Neutrophil (primary cell): ENCODE measurements around the gene TTF2.

Experiments used
- H3K27ac ChIP-seq: fragments of 200-600 bp; sonication (generic); 2 replicates; pipeline ENCODE4 v1.5.1; 2016; ENCODE audit warnings: mild to moderate bottlenecking, moderate library complexity
- H3K27me3 ChIP-seq: fragments of 200-600 bp; sonication (generic); 2 replicates; pipeline ENCODE4 v1.6.0; 2016; ENCODE audit warnings: mild to moderate bottlenecking
- H3K36me3 ChIP-seq: fragments of 200-600 bp; sonication (generic); 2 replicates; pipeline ENCODE4 v1.5.1; 2017
- H3K4me1 ChIP-seq, 2 experiments: fragments of 200-600 bp in 1 of 2; sonication (generic) in 1 of 2; 1 replicate in 1 of 2; 2 replicates in 1 of 2; pipeline versions ENCODE4 v1.5.1 to v1.6.1; 2013 to 2016; ENCODE audit warnings: low read depth in 1 of 2, low read length in 1 of 2, mild to moderate bottlenecking in 1 of 2, moderate library complexity in 1 of 2; ENCODE audit not compliant: control insufficient read depth in 1 of 2, insufficient read depth in 1 of 2
- H3K4me3 ChIP-seq, 2 experiments: fragments of 200-600 bp in 1 of 2; sonication (generic) in 1 of 2; 1 replicate in 1 of 2; 2 replicates in 1 of 2; pipeline ENCODE4 v1.5.1; 2013 to 2016; ENCODE audit warnings: low read depth in 1 of 2, low read length in 1 of 2, mild to moderate bottlenecking in 1 of 2, moderate library complexity in 1 of 2
- H3K9me3 ChIP-seq: fragments of 200-600 bp; sonication (generic); 2 replicates; pipeline ENCODE4 v1.5.1; 2016
- TF ChIP-seq, protein P1 (sequence below): fragments of 200-600 bp; sonication (generic); IDR thresholded peaks from 2 replicates; pipeline ENCODE4 v1.5.1; 2016; ENCODE audit warnings: antibody characterized with exemption

TTF2 gene

DNA sequence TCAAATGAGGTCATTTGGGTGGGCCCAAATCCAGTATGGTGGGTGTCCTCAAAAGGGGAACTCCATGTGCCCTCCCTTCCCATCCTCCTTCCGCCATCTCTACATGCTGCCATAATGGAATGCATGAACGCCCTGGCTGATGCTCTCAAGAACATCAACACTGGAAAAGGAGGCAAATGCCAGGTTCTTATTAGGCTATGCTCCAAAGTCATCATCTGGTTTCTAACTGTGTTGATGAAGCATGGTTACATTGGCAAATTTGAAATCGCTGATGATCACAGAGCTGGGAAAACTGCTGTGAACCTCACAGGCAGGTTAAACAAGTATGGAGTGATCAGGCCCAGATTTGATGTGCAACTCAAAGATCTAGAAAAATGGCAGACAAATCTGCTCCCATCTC lies 78.0 kb downstream of the TTF2 start:
- Histone ChIP-seq H3K9me3 (no peaks in the 10 kb centered on the region), H3K4me1 (no peaks in the 10 kb centered on the region), H3K36me3 (no peaks in the 10 kb centered on the region), H3K27me3 (peaks cover 2% of the 10 kb centered on the region), H3K27ac (no peak overlapping the region), H3K4me3 (no peak overlapping the region)
- TF ChIP-seq, protein P1, sequence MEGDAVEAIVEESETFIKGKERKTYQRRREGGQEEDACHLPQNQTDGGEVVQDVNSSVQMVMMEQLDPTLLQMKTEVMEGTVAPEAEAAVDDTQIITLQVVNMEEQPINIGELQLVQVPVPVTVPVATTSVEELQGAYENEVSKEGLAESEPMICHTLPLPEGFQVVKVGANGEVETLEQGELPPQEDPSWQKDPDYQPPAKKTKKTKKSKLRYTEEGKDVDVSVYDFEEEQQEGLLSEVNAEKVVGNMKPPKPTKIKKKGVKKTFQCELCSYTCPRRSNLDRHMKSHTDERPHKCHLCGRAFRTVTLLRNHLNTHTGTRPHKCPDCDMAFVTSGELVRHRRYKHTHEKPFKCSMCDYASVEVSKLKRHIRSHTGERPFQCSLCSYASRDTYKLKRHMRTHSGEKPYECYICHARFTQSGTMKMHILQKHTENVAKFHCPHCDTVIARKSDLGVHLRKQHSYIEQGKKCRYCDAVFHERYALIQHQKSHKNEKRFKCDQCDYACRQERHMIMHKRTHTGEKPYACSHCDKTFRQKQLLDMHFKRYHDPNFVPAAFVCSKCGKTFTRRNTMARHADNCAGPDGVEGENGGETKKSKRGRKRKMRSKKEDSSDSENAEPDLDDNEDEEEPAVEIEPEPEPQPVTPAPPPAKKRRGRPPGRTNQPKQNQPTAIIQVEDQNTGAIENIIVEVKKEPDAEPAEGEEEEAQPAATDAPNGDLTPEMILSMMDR = no peak

GRCh38 chr1:117138561-117138960 lies 78.4 kb downstream of the TTF2 start:
- Histone ChIP-seq H3K27ac (no peak overlapping the region), H3K27me3 (no peaks in the 10 kb centered on the region), H3K36me3 (no peaks in the 10 kb centered on the region), H3K9me3 (no peaks in the 10 kb centered on the region), H3K4me3 (no peak overlapping the region), H3K4me1 (no peaks in the 10 kb centered on the region)
- TF ChIP-seq, protein P1 = no peak

DNA sequence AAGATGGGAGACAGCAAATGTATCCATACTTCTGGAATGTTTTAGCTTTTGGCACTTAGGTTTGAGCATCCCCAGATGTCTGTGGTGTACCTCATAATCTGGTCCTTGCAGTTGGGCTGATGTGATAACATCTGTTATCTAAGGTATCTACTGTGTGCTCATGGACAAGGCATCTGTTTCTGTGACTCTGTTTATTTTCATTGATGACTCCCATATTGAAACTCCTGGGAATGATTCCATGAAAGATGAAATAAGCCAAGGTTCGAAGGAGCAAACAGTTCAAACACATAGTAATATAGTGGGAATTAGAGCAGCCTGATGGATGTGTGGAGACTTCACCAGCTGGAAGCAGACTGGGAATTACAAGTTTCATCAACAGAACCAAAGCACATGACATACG lies 82.1 kb downstream of the TTF2 start:
- no peak overlapping the region for H3K4me3 ChIP-seq
- no peaks in the 10 kb centered on the region for H3K4me1 ChIP-seq
- no peak overlapping the region for H3K27ac ChIP-seq
- H3K9me3 ChIP-seq = no peaks in the 10 kb centered on the region
- no peaks in the 10 kb centered on the region for H3K36me3 ChIP-seq
- H3K27me3 ChIP-seq = peaks cover 8% of the 10 kb centered on the region
- TF ChIP-seq, protein P1 = no peak

GRCh38 chr1:117143172-117143571 lies 83.0 kb downstream of the TTF2 start:
- Histone ChIP-seq H3K4me3 (no peak overlapping the region), H3K9me3 (no peaks in the 10 kb centered on the region), H3K27me3 (peaks cover 8% of the 10 kb centered on the region), H3K36me3 (no peaks in the 10 kb centered on the region), H3K4me1 (no peaks in the 10 kb centered on the region), H3K27ac (no peak overlapping the region)
- TF ChIP-seq, protein P1 = no peak

GRCh38 chr1:117143871-117144270 lies 83.7 kb downstream of the TTF2 start:
- H3K27ac ChIP-seq = no peak overlapping the region
- no peak overlapping the region for H3K4me3 ChIP-seq
- H3K36me3 ChIP-seq = no peaks in the 10 kb centered on the region
- TF ChIP-seq, protein P1 = no peak
- H3K9me3 ChIP-seq = no peaks in the 10 kb centered on the region
- peaks cover 8% of the 10 kb centered on the region for H3K27me3 ChIP-seq
- no peaks in the 10 kb centered on the region for H3K4me1 ChIP-seq

- no peak overlapping the region for H3K27ac ChIP-seq
- H3K4me3 ChIP-seq = no peak overlapping the region
- TF ChIP-seq, protein P1 = no peak
Measured at GRCh38 chr1:117146072-117146471, 85.9 kb downstream of the TTF2 start.

More at GRCh38 chr1:117146072-117146471, 85.9 kb downstream of the TTF2 start:
- H3K27me3 ChIP-seq = peaks cover 8% of the 10 kb centered on the region
- no peaks in the 10 kb centered on the region for H3K4me1 ChIP-seq
- no peaks in the 10 kb centered on the region for H3K36me3 ChIP-seq
- no peaks in the 10 kb centered on the region for H3K9me3 ChIP-seq
